CD4-positive, alpha-beta memory T cell (primary cell): ENCODE measurements around the gene BCL2L2. TPM values are rescaled to one million over a fixed set of nuclear protein-coding genes. Genes with fewer than 3 reads are reported as not detected.
A peak's percentile ranks its signal among the peaks of the same experiment; 100 is the strongest.
"Not testable (repeated sequence)": the region's sequence is repeated elsewhere in the genome, so short reads cannot be mapped to it uniquely, and the experiment has no call there.

Source experiments
- CTCF ChIA-PET: fragments of 350-600 bp; sonication (Branson Sonifier 250); formaldehyde crosslinking; loops from one replicate; lab custom pipeline; 2021; ENCODE audit warnings: inconsistent platforms; ENCODE audit not compliant: partially characterized antibody; lab: Charles Lee
- POLR2A ChIA-PET: fragments of 350-600 bp; sonication (Branson Sonifier 250); formaldehyde crosslinking; loops from one replicate; lab custom pipeline; 2021; ENCODE audit not compliant: partially characterized antibody; lab: Charles Lee
- DNase-seq, 5 donors: peaks; one replicate each; pipeline versions ENCODE4 v3.0.0 to v3.0.0-alpha.2; 2020 to 2022; ENCODE audit warnings: mixed read lengths in 1 of 5
- H3K27ac ChIP-seq: one replicate; pipeline ENCODE4 v1.7.0; 2013; ENCODE audit warnings: low read depth, low read length
- H3K27me3 ChIP-seq: 2 replicates; pipeline ENCODE4 v1.7.0; 2013; ENCODE audit warnings: mild to moderate bottlenecking, low read length, moderate library complexity; ENCODE audit not compliant: insufficient read depth
- H3K36me3 ChIP-seq: 2 replicates; pipeline ENCODE4 v1.7.0; 2013; ENCODE audit warnings: mild to moderate bottlenecking, low read length, moderate library complexity; ENCODE audit not compliant: insufficient read depth
- H3K4me1 ChIP-seq: 2 replicates; pipeline ENCODE4 v1.7.0; 2013; ENCODE audit warnings: mild to moderate bottlenecking, low read length, moderate library complexity; ENCODE audit not compliant: insufficient read depth
- H3K4me3 ChIP-seq, 2 donors: one replicate each; pipeline ENCODE4 v1.7.0; 2013; ENCODE audit warnings: low read length in 2 of 2, mild to moderate bottlenecking in 1 of 2
- H3K9me3 ChIP-seq, 2 donors: one replicate each; pipeline ENCODE4 v1.7.0; 2013; ENCODE audit warnings: low read length in 2 of 2, control low read depth in 1 of 2; ENCODE audit not compliant: control insufficient read depth in 1 of 2
- H3K27ac Mint-ChIP-seq, 7 donors: one replicate each; pipeline ENCODE4 v1.8.0; 2020 to 2021; ENCODE audit warnings: mixed read lengths in 7 of 7, mild to moderate bottlenecking in 6 of 7, inconsistent platforms in 3 of 7, moderate library complexity in 3 of 7
- H3K27me3 Mint-ChIP-seq, 2 donors: one replicate each; pipeline ENCODE4 v1.8.0; 2020 to 2021; ENCODE audit warnings: mixed read lengths in 2 of 2
- H3K36me3 Mint-ChIP-seq, 2 donors: one replicate each; pipeline ENCODE4 v1.8.0; 2020 to 2021; ENCODE audit warnings: mixed read lengths in 2 of 2, inconsistent platforms in 1 of 2, mild to moderate bottlenecking in 1 of 2
- H3K4me1 Mint-ChIP-seq, 4 donors: one replicate each; pipeline ENCODE4 v1.8.0; 2020 to 2021; ENCODE audit warnings: mixed read lengths in 4 of 4, mild to moderate bottlenecking in 1 of 4
- H3K4me3 Mint-ChIP-seq, 8 donors: one replicate each; pipeline ENCODE4 v1.8.0; 2020 to 2021; ENCODE audit warnings: mixed read lengths in 8 of 8, mild to moderate bottlenecking in 7 of 8, moderate library complexity in 6 of 8, inconsistent platforms in 3 of 8
- H3K9me3 Mint-ChIP-seq, 8 donors: one replicate each; pipeline ENCODE4 v1.8.0; 2020 to 2021; ENCODE audit warnings: mixed read lengths in 8 of 8, mild to moderate bottlenecking in 5 of 8, inconsistent platforms in 3 of 8, moderate library complexity in 1 of 8
- intact Hi-C: fragments of 100-400 bp; cut with micrococcal nuclease; formaldehyde crosslinking; loops from one replicate; pipeline ENCODE4 v1.15.1; 2023
- polyA plus RNA-seq, 2 donors: library from polyadenylated mRNA; unstranded; fragments of 300-500 nt; fragmentation: Illumina TruSeq; gene quantifications; one replicate each; pipeline ENCODE4 v1.2.3, GENCODE V29; 2021
- total RNA-seq, 2 experiments: library from RNA; stranded (reverse); gene quantifications; one replicate each; pipeline ENCODE4 v1.2.3, GENCODE V29; 2021

Gene BCL2L2
- total and polyA plus RNA-seq, 4 experiments from 2014 or later = 2.0 to 3.6 TPM; not detected in 2

GRCh38 chr14:23322568-23323517, 16.2 kb downstream of the BCL2L2 start:
- Mint-ChIP-seq H3K4me3 (peak overlapping the region; percentile 90 to 92 (median 92)), H3K36me3 (peaks cover 26 to 43% of the 10 kb centered on the region in 2 donors), H3K27ac (peak overlapping the region; percentile 89 to 96 (median 93)), H3K9me3 (peaks cover 0 to 2% (median 0%) of the 10 kb centered on the region in 8 donors), H3K4me1 (peaks cover 20 to 39% (median 28%) of the 10 kb centered on the region in 4 donors), H3K27me3 (peaks cover 0 to 2% of the 10 kb centered on the region in 2 donors)
- DNase-seq = no peak
- POLR2A ChIA-PET = interaction anchor here (1.0 to 9.1 kb wide), 9 partner anchors 12 to 404 kb away, joined by 3 to 373 read pairs (median 19); partner anchors contain the start of genes ACIN1, BCL2L2, C14orf119 and HOMEZ
- intact Hi-C loops = loop anchor here (10.0 kb wide), 1 partner anchor 728 kb away; the partner anchor contains the start of gene ABHD4
- Histone ChIP-seq H3K36me3 (peaks cover 18% of the 10 kb centered on the region), H3K4me3 (peak overlapping the region; percentile 63 to 98), H3K4me1 (peaks cover 29% of the 10 kb centered on the region), H3K27ac (peak overlapping the region; percentile 72), H3K9me3 (no peaks in the 10 kb centered on the region), H3K27me3 (no peaks in the 10 kb centered on the region)
- CTCF ChIA-PET = interaction anchor here (1.0 to 5.7 kb wide), 15 partner anchors 10 to 246 kb away, joined by 3 to 93 read pairs (median 5); partner anchors contain the start of genes ACIN1, C14orf119, CEBPE and HOMEZ

GRCh38 chr14:23323838-23324454, 17.3 kb downstream of the BCL2L2 start:
- no peak overlapping the region for H3K27ac ChIP-seq
- intact Hi-C loops = loop anchor here (10.0 kb wide), 1 partner anchor 729 kb away; the partner anchor contains the start of gene ABHD4

GRCh38 chr14:23324455-23324846, 17.8 kb downstream of the BCL2L2 start:
- H3K9me3 ChIP-seq = no peaks in the 10 kb centered on the region
- ChIA-PET CTCF (interaction anchor here (1.2 to 1.7 kb wide), 2 partner anchors 30 to 129 kb away, joined by 3 to 5 read pairs; no protein-coding TSS in a partner anchor), POLR2A (interaction anchor here (9.1 kb wide), 1 partner anchor 20 kb away, joined by 373 read pairs; the partner anchor contains the start of genes BCL2L2 and PPP1R3E)
- Mint-ChIP-seq H3K4me1 (peaks cover 22 to 40% (median 29%) of the 10 kb centered on the region in 4 donors), H3K27me3 (peaks cover 0 to 2% of the 10 kb centered on the region in 2 donors), H3K9me3 (peaks cover 0 to 2% (median 0%) of the 10 kb centered on the region in 8 donors), H3K36me3 (peaks cover 26 to 45% of the 10 kb centered on the region in 2 donors), H3K4me3 (no peak overlapping the region), H3K27ac (no peak overlapping the region)
- H3K27me3 ChIP-seq = no peaks in the 10 kb centered on the region
- peaks cover 29% of the 10 kb centered on the region for H3K4me1 ChIP-seq
- peaks cover 18% of the 10 kb centered on the region for H3K36me3 ChIP-seq
- intact Hi-C loops = loop anchor here (10.0 kb wide), 1 partner anchor 730 kb away; the partner anchor contains the start of gene ABHD4
- no peak overlapping the region for H3K27ac ChIP-seq
- H3K4me3 ChIP-seq = no peak overlapping the region
- no peak for DNase-seq

More at GRCh38 chr14:23323838-23324454, 17.3 kb downstream of the BCL2L2 start:
- ChIA-PET CTCF (interaction anchor here (1.2 to 2.5 kb wide), 5 partner anchors 30 to 205 kb away, joined by 3 to 12 read pairs (median 7); partner anchors contain the start of genes CEBPE and HOMEZ), POLR2A (interaction anchor here (3.6 to 9.1 kb wide), 2 partner anchors 19 to 31 kb away, joined by 23 to 373 read pairs; partner anchors contain the start of genes BCL2L2 and PPP1R3E)
- H3K27me3 Mint-ChIP-seq = peaks cover 0 to 2% of the 10 kb centered on the region in 2 donors
- no peak for DNase-seq
- no peaks in the 10 kb centered on the region for H3K27me3 ChIP-seq
- peaks cover 26 to 45% of the 10 kb centered on the region in 2 donors for H3K36me3 Mint-ChIP-seq
- no peak overlapping the region for H3K4me3 Mint-ChIP-seq
- H3K4me1 Mint-ChIP-seq = peaks cover 22 to 41% (median 29%) of the 10 kb centered on the region in 4 donors
- peak overlapping the region in 2 of 7 donors; percentile 17 to 90 for H3K27ac Mint-ChIP-seq
- peaks cover 0 to 2% (median 0%) of the 10 kb centered on the region in 8 donors for H3K9me3 Mint-ChIP-seq
- no peak overlapping the region for H3K4me3 ChIP-seq
- H3K4me1 ChIP-seq = peaks cover 29% of the 10 kb centered on the region
- peaks cover 18% of the 10 kb centered on the region for H3K36me3 ChIP-seq
- H3K9me3 ChIP-seq = no peaks in the 10 kb centered on the region

- Mint-ChIP-seq H3K27me3 (no peaks in the 10 kb centered on the region), H3K27ac (peak overlapping the region in 1 of 7 donors; percentile 8), H3K36me3 (peaks cover 26 to 45% of the 10 kb centered on the region in 2 donors), H3K9me3 (no peaks in the 10 kb centered on the region), H3K4me3 (no peak overlapping the region), H3K4me1 (peaks cover 20 to 35% (median 25%) of the 10 kb centered on the region in 4 donors)
- Histone ChIP-seq H3K4me1 (peaks cover 26% of the 10 kb centered on the region), H3K9me3 (no peaks in the 10 kb centered on the region), H3K27ac (no peak overlapping the region), H3K36me3 (peaks cover 18% of the 10 kb centered on the region), H3K4me3 (no peak overlapping the region), H3K27me3 (no peaks in the 10 kb centered on the region)
- intact Hi-C loops = loop anchor here (10.0 kb wide), 1 partner anchor 730 kb away; the partner anchor contains the start of gene ABHD4
- CTCF ChIA-PET = interaction anchor here (1.2 kb wide), 1 partner anchor 128 kb away, joined by 3 read pairs; no protein-coding TSS in a partner anchor
- POLR2A ChIA-PET = interaction anchor here (0.6 to 9.1 kb wide), 2 partner anchors 20 to 1812 kb away, joined by 4 to 373 read pairs; partner anchors contain the start of genes BCL2L2 and PPP1R3E
- DNase-seq = no peak
These were observed 18.4 kb downstream of the BCL2L2 start for GRCh38 chr14:23324993-23325392.

GRCh38 chr14:23325746-23326145, 19.1 kb downstream of the BCL2L2 start:
- intact Hi-C loops = loop anchor here (10.0 kb wide), 1 partner anchor 731 kb away; the partner anchor contains the start of gene ABHD4
- H3K36me3 Mint-ChIP-seq = peaks cover 26 to 45% of the 10 kb centered on the region in 2 donors
- H3K27ac Mint-ChIP-seq = peak overlapping the region in 2 of 7 donors; percentile 75 to 79
- H3K9me3 Mint-ChIP-seq, H3K9me3 ChIP-seq, H3K27ac ChIP-seq, H3K27me3 Mint-ChIP-seq, DNase-seq, H3K4me3 Mint-ChIP-seq, H3K4me3 ChIP-seq, H3K27me3 ChIP-seq: not testable (repeated sequence)
- Histone ChIP-seq H3K4me1 (peaks cover 19% of the 10 kb centered on the region), H3K36me3 (peaks cover 18% of the 10 kb centered on the region)
- CTCF ChIA-PET = interaction anchor here (0.9 to 2.7 kb wide), 8 partner anchors 27 to 231 kb away, joined by 3 to 25 read pairs (median 3); partner anchors contain the start of genes ACIN1 and CMTM5
- H3K4me1 Mint-ChIP-seq = peaks cover 17 to 28% (median 18%) of the 10 kb centered on the region in 4 donors
- POLR2A ChIA-PET = interaction anchor here (1.0 kb wide), 1 partner anchor 20 kb away, joined by 3 read pairs; no protein-coding TSS in a partner anchor
